BJ (cell line): ENCODE data around the gene CCNQ. TPM values are rescaled to one million over a fixed set of nuclear protein-coding genes. Genes with fewer than 3 reads are reported as not detected.

Experiments
- CTCF ChIA-PET: fragments of 350-600 bp; formaldehyde crosslinking; extraction: SDS; loops from one replicate; lab custom pipeline; 2021; ENCODE audit warnings: antibody characterized with exemption, inconsistent platforms; lab: Yijun Ruan, JAX
- POLR2A ChIA-PET: fragments of 300-600 bp; sonication (Branson Sonifier 250); formaldehyde crosslinking; extraction: SDS; loops from one replicate; lab custom pipeline; 2021; ENCODE audit warnings: antibody characterized with exemption; lab: Charles Lee
- DNase-seq: peaks from one replicate; pipeline ENCODE4 v3.0.0-alpha.2; 2011; ENCODE audit warnings: low read depth
- H3K27me3 ChIP-seq: 2 replicates; pipeline ENCODE4 v1.6.0; 2011; ENCODE audit warnings: low read length; ENCODE audit not compliant: control insufficient read depth, insufficient read depth
- H3K36me3 ChIP-seq: 2 replicates; pipeline ENCODE4 v1.5.1; 2011; ENCODE audit warnings: low read length; ENCODE audit not compliant: control insufficient read depth, insufficient read depth
- H3K4me3 ChIP-seq: 2 replicates; pipeline ENCODE4 v1.5.1; 2011; ENCODE audit warnings: low read depth, mild to moderate bottlenecking, control low read depth, low read length
- polyA plus RNA-seq: library from polyadenylated mRNA; depleted of rRNA; stranded (reverse); fragments of >200 nt; gene quantifications from 2 replicates; pipeline ENCODE4 v1.2.3, GENCODE V29; 2011
- TF ChIP-seq, protein P1 (sequence below): IDR thresholded peaks from 2 replicates; pipeline ENCODE4 v1.5.1; 2011; ENCODE audit warnings: low read depth, mild to moderate bottlenecking, control low read depth, inconsistent platforms, low read length, moderate library complexity; ENCODE audit not compliant: insufficient read depth

The CCNQ gene
- polyA plus RNA-seq, 1 experiment: 44.0 TPM

DNA sequence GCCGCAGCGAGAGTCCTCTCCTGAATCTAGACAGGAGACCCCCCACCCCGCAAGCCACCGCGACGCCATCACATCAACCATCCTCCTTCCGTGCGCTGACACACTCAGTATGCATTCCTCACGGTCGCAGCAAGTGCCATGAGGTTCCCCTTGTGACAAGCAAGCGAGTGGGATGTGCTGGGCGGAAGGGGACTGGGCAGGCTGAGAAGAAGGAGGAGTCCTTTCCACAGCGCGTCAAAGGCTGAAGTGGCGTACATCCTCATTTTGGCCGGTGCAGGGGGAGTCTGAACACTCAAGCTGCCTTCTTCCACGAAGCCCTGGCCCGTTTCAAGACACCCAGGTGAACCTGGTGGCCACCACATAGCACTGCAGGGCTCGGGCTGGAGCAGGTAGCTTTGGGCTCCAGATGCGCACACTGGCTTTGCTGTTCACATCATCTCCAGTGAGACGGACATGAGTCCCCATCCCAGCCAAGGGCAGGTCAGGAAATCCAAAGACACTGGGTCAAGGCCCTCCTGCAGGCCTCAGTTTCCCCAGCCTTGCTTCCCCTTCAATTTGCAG, 30.4 kb downstream of the CCNQ start:
- DNase-seq: no peak
- POLR2A ChIA-PET: no interaction called here
- no peaks in the 10 kb centered on the region for H3K36me3 ChIP-seq
- CTCF ChIA-PET: no interaction called here
- TF ChIP-seq, protein P1, sequence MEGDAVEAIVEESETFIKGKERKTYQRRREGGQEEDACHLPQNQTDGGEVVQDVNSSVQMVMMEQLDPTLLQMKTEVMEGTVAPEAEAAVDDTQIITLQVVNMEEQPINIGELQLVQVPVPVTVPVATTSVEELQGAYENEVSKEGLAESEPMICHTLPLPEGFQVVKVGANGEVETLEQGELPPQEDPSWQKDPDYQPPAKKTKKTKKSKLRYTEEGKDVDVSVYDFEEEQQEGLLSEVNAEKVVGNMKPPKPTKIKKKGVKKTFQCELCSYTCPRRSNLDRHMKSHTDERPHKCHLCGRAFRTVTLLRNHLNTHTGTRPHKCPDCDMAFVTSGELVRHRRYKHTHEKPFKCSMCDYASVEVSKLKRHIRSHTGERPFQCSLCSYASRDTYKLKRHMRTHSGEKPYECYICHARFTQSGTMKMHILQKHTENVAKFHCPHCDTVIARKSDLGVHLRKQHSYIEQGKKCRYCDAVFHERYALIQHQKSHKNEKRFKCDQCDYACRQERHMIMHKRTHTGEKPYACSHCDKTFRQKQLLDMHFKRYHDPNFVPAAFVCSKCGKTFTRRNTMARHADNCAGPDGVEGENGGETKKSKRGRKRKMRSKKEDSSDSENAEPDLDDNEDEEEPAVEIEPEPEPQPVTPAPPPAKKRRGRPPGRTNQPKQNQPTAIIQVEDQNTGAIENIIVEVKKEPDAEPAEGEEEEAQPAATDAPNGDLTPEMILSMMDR: no peak
- H3K27me3 ChIP-seq: no peaks in the 10 kb centered on the region; the same call in 1 of the 2 replicates
- no peak overlapping the region for H3K4me3 ChIP-seq

DNA sequence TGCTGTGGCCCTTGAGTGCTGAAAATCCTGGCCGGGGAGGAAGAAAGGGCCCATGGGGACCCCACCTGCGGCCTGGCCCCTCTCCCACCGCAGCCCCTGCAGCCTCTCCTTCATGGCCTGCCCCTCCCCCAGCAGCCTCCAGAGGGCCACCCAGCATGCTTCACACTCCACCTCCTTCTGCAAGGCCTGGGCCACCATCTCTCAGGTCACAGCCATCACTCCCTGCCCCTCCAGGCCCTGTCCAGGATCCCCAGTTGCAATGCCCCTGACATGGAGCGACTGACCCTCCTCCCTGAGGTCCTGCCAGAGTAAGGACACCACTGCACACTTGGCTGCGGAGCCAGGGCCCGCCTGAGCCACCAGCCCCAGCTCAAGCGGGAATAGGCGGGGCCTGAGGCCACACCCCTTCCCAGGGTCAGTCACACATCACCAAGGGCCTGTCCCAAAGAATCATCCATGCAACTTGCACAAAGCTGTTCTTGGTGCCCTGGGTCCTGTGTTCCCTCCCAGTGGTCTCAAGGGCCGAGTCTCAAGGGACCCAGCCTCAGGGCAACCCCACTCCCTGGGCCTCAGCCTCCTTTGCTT, 32.9 kb downstream of the CCNQ start:
- Histone ChIP-seq H3K4me3 (no peak overlapping the region), H3K27me3 (no peaks in the 10 kb centered on the region; the same call in 1 of the 2 replicates), H3K36me3 (no peaks in the 10 kb centered on the region)
- TF ChIP-seq, protein P1: no peak
- CTCF ChIA-PET: no interaction called here
- DNase-seq: no peak
- POLR2A ChIA-PET: no interaction called here

- ChIA-PET POLR2A (no interaction called here), CTCF (interaction anchor here (1.4 to 1.6 kb wide), 2 partner anchors 10 to 104 kb away, joined by 4 to 6 read pairs; no protein-coding TSS in a partner anchor)
- H3K4me3 ChIP-seq: no peak overlapping the region
- H3K27me3 ChIP-seq: no peaks in the 10 kb centered on the region
- TF ChIP-seq, protein P1: no peak
- H3K36me3 ChIP-seq: no peaks in the 10 kb centered on the region
- DNase-seq: no peak
These were observed 34.8 kb downstream of the CCNQ start for GRCh38 chrX:153564047-153564606.

- no peaks in the 10 kb centered on the region for H3K36me3 ChIP-seq
- DNase-seq: no peak
- ChIA-PET CTCF (interaction anchor here (1.6 kb wide), 1 partner anchor 23 kb away, joined by 8 read pairs; no protein-coding TSS in a partner anchor), POLR2A (no interaction called here)
- TF ChIP-seq, protein P1: no peak
- no peaks in the 10 kb centered on the region for H3K27me3 ChIP-seq
- no peak overlapping the region for H3K4me3 ChIP-seq
These were observed 36.4 kb downstream of the CCNQ start for GRCh38 chrX:153562546-153562945.

DNA sequence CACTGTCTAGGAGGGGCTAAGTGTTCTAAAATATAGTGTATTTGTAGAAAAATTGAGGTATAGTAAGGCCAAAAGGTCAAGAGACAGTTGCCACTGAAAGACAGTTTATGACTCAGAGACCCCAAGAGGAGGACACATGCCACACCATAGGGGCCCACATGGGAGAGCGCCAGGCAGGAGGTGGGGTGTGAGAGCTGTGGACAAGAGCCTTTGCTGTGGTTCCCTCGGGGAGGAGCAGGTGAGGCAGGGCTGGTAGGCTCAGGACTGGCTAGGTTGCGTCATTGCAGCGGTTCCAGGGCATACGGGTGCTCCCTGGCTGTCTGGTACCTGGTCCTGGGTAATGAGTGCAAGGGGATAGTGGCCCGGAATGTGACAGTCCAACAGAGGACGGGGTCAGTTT, 37.6 kb downstream of the CCNQ start:
- H3K27me3 ChIP-seq: no peaks in the 10 kb centered on the region
- no peaks in the 10 kb centered on the region for H3K36me3 ChIP-seq
- ChIA-PET POLR2A (no interaction called here), CTCF (interaction anchor here (1.6 kb wide), 1 partner anchor 22 kb away, joined by 8 read pairs; no protein-coding TSS in a partner anchor)
- TF ChIP-seq, protein P1: no peak
- no peak overlapping the region for H3K4me3 ChIP-seq
- no peak for DNase-seq
